Purkinje cell (primary cell): ENCODE measurements around the gene KIAA1328. TPM values are rescaled to one million over a fixed set of nuclear protein-coding genes. Genes with fewer than 3 reads are reported as not detected.

Source experiments
- polyA plus RNA-seq: library from polyadenylated mRNA; unstranded; fragments of >200 nt; fragmentation: Nextera tagmentation; gene quantifications from 2 replicates; pipeline ENCODE4 v1.2.1, GENCODE V29; 2014

The KIAA1328 gene
- 3.3 and 5.7 TPM in 2 replicates for polyA plus RNA-seq

DNA sequence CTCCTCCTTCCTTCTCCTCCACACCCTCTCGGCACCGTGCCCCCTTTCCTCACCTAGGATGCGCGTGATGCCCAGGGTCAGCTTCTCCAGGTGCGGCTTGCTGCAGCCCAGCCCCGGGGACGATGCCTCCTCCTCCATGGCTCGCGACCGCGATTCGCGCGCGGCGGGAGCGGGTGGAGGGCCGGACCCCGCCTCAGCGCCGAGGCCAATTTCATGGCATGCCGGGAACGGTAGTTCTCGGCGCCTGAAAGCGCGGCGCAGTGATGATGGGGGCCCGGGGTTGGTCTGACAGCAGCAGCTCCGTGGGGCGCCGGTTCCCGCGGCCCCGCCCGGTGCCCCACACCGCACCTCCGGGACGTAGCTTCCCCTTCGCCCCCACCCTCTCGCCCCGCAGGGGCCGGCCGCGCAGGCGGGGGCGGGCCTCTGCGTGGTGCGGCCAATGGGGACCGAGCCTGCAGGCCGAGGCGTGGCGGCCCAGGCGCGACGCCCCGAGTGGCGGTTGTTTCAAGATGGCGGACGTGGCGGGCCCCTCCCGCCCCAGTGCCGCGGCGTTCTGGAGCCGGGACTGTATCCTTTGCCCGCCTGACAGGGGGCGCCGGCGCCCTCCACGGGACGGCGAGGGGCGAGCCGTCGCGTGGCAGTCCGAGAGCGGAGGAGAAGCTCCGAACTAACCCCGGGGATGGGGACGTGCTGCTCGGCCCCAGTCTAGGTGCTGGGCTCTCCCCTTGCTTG lies at the start of gene KIAA1328, which contains the start of gene TPGS2:
Gene KIAA1328, plus strand, starts transcription at position 498 of the 732 bp plus-strand sequence. Its CDS starts 12 bp downstream, at position 510.
Gene TPGS2, minus strand, starts transcription at position 373 of the 732 bp plus-strand sequence. Its CDS starts 235 bp downstream, at position 138.

Other genes starting within 250 kb of the KIAA1328 start
- 87.6 and 115 TPM in 2 replicates for gene TPGS2, start 125 bp upstream of the KIAA1328 start, polyA plus RNA-seq